ENCODE data around the gene RTRAF. TPM values are rescaled to one million over a fixed set of nuclear protein-coding genes. Genes with fewer than 3 reads are reported as not detected.

RTRAF gene
- total and polyA plus RNA-seq, 2 donors (not counting 3 experiments of a cell fraction or from before 2014, with no cell fraction given): 64.0 to 237 TPM

DNA sequence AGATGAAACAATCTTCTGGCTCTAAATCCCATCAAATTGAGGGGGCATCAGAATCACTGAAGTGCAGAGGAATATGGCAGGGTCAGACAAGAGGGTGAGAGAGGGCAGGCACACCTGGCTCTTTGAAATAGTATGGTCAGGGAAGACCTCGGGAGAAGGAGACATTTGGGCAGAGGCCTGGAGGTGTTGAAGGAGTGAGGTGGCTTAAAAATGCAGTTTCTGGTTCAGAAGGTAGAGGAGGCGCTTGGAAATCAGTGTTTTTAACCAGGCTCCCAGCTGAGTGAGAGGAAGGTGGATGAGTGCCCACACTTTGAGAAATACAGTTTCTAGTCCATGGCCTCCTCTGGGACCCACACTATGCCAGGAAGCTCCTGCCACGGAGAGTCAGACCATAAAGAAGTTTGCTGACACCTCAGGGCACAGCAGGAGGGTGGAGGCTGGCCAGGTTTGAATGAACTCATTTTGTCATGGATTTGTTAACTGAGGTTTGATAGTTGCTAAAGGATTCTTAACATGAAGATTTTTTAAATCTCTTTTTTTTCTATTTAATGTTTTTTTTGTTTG, 59.4 kb downstream of the RTRAF start:
- Histone ChIP-seq H3K9me1 (replicated peaks; ENCODE audit: control insufficient read depth, extremely low read depth, insufficient read depth, low read length) (no peaks in the 10 kb centered on the region), H3K4me3 (replicated peaks in 1 of 3; ENCODE audit: insufficient read depth in 1 of 3, low read depth in 1 of 3, low read length in 3 of 3) (no peak overlapping the region), H3K9me3 (replicated peaks; ENCODE audit: control insufficient read depth, insufficient read depth, low read length) (no peaks in the 10 kb centered on the region), H4K20me1 (replicated peaks; ENCODE audit: control insufficient read depth, extremely low read depth, insufficient read depth, low read length) (no peaks in the 10 kb centered on the region), H3K36me3 (ENCODE audit: control insufficient read depth in 2 of 2, extremely low read depth in 1 of 2, insufficient read depth in 2 of 2, low read length in 2 of 2) (no peaks in the 10 kb centered on the region), H2AFZ (ENCODE audit: low read depth, low read length) (no peak overlapping the region), H3K4me2 (ENCODE audit: insufficient read depth, low read length) (no peak overlapping the region), H3K27me3 (ENCODE audit: control insufficient read depth in 2 of 2, insufficient read depth in 2 of 2, low read length in 2 of 2) (no peaks in the 10 kb centered on the region), H3K9ac (replicated peaks; ENCODE audit: extremely low read depth, insufficient read depth, low read length) (no peak overlapping the region), H3K4me1 (ENCODE audit: control insufficient read depth, extremely low read depth, insufficient read depth, low read length) (peaks cover 10% of the 10 kb centered on the region), H3K27ac (ENCODE audit: insufficient read depth, low read depth, low read length) (no peak overlapping the region), H3K79me2 (ENCODE audit: control insufficient read depth, insufficient read depth, low read length) (no peaks in the 10 kb centered on the region)
- DNase-seq (ENCODE audit: low read depth, low spot score) (no peak), FAIRE-seq (no peak)
- no peak for TF ChIP-seq POLR2AphosphoS5 (IDR thresholded peaks at IDR 0.05; ENCODE audit: insufficient read depth, low read depth, low read length)
- TF ChIP-seq JUN (IDR thresholded peaks at IDR 0.05; ENCODE audit: borderline replicate concordance, insufficient read depth, insufficient read length, low read depth): no peak
- no peak for TF ChIP-seq MYC (IDR thresholded peaks at IDR 0.05; ENCODE audit: low read depth, low read length)
- TF ChIP-seq, protein P1, sequence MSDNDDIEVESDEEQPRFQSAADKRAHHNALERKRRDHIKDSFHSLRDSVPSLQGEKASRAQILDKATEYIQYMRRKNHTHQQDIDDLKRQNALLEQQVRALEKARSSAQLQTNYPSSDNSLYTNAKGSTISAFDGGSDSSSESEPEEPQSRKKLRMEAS (IDR thresholded peaks at IDR 0.05; ENCODE audit: insufficient read depth, insufficient read length): no peak
- no peak for TF ChIP-seq GATA2 (IDR thresholded peaks at IDR 0.05; ENCODE audit: insufficient read depth, insufficient read length, low read depth, low read length)
- no peak for TF ChIP-seq EZH2 (IDR thresholded peaks at IDR 0.05; ENCODE audit: borderline replicate concordance, low read depth, low read length, severe bottlenecking)
- no peak for TF ChIP-seq FOS (IDR thresholded peaks at IDR 0.05; ENCODE audit: borderline replicate concordance, insufficient read depth, low read length)
- TF ChIP-seq, protein P2, sequence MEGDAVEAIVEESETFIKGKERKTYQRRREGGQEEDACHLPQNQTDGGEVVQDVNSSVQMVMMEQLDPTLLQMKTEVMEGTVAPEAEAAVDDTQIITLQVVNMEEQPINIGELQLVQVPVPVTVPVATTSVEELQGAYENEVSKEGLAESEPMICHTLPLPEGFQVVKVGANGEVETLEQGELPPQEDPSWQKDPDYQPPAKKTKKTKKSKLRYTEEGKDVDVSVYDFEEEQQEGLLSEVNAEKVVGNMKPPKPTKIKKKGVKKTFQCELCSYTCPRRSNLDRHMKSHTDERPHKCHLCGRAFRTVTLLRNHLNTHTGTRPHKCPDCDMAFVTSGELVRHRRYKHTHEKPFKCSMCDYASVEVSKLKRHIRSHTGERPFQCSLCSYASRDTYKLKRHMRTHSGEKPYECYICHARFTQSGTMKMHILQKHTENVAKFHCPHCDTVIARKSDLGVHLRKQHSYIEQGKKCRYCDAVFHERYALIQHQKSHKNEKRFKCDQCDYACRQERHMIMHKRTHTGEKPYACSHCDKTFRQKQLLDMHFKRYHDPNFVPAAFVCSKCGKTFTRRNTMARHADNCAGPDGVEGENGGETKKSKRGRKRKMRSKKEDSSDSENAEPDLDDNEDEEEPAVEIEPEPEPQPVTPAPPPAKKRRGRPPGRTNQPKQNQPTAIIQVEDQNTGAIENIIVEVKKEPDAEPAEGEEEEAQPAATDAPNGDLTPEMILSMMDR (IDR thresholded peaks at IDR 0.05; ENCODE audit: extremely low read depth in 1 of 2, insufficient read depth in 1 of 2, low read depth in 1 of 2, low read length in 2 of 2): no peak
- TF ChIP-seq POLR2A (IDR thresholded peaks at IDR 0.05; ENCODE audit: low read depth, low read length): no peak
- dilution Hi-C loops (cut with MboI; ENCODE audit: extremely low pct_ligation_motif_present, low sequenced_read_pairs): no loop called here
- no TSS peak for BruUV-seq (replicated peaks)
- ChIA-PET POLR2A (no interaction called here), CTCF (interaction anchor here (0.7 kb wide), 1 partner anchor 543 kb away, joined by 3 read pairs; no protein-coding TSS in a partner anchor)
- intact Hi-C loops (cut with micrococcal nuclease): no loop called here

Data from endothelial cell of umbilical vein (primary cell).